ENCODE measurements around the gene SEC14L2. TPM values are rescaled to one million over a fixed set of nuclear protein-coding genes. Genes with fewer than 3 reads are reported as not detected.

Gene SEC14L2
- total and polyA plus RNA-seq, 2 of the 4 experiments (the other 2 are of a cell fraction): 38.7 to 54.8 TPM

- no peak overlapping the region for H2BK5ac ChIP-seq (ENCODE audit: low read depth, low read length, poor library complexity, severe bottlenecking)
- POLR2A ChIA-PET (ENCODE audit: unreplicated experiment): no interaction called here
- in situ Hi-C loops (cut with MboI; ENCODE audit: low sequenced_read_pairs) (no loop called here), intact Hi-C loops (cut with micrococcal nuclease) (no loop called here), dilution Hi-C loops (cut with HindIII; ENCODE audit: low sequenced_read_pairs, unreplicated experiment) (no loop called here)
- H2BK120ac ChIP-seq (ENCODE audit: low read depth, low read length): no peak overlapping the region
- no peaks in the 10 kb centered on the region; a peak in 1 of 4 replicates for H3K79me1 ChIP-seq (ENCODE audit: low read depth in 1 of 2, low read length in 2 of 2)
- no peaks in the 10 kb centered on the region for H3K9me1 ChIP-seq (ENCODE audit: insufficient read depth, low read length)
- H4K8ac ChIP-seq (ENCODE audit: low read depth in 2 of 2, low read length in 2 of 2): no peak overlapping the region
- CTCF ChIA-PET: interaction anchor here (1.5 kb wide), 1 partner anchor 92 kb away, joined by 3 read pairs; no protein-coding TSS in a partner anchor
- DNase-seq (no peak), ATAC-seq (ENCODE audit: low read depth) (no peak)
- no peaks in the 10 kb centered on the region for H3K27me3 ChIP-seq (ENCODE audit: control insufficient read depth, insufficient read depth, low read length)
- no peak overlapping the region for H3K14ac ChIP-seq (replicated peaks; ENCODE audit: low read depth, low read length)
- no peak overlapping the region for H2AK9ac ChIP-seq (replicated peaks; ENCODE audit: low read depth, low read length, poor library complexity)
- no peak overlapping the region for H3K23ac ChIP-seq (ENCODE audit: low read depth, low read length)
- 0 out of 2 replicates have a peak, but pooled peaks cover 4% of the 10 kb centered on the region for H4K20me1 ChIP-seq (ENCODE audit: insufficient read depth, low read length)
- TF ChIP-seq CHD1 (IDR thresholded peaks at IDR 0.05; ENCODE audit: low read depth, low read length) (no peak), MAFK (IDR thresholded peaks at IDR 0.05; ENCODE audit: low read depth, low read length) (no peak), CTCF (conservative IDR thresholded peaks at IDR 0.05; ENCODE audit: low read depth, low read length) (no peak), ELK1 (IDR thresholded peaks at IDR 0.05; ENCODE audit: borderline replicate concordance, low read depth, low read length) (no peak), MXI1 (IDR thresholded peaks at IDR 0.05; ENCODE audit: borderline replicate concordance, low read depth, low read length) (no peak), RAD21 (IDR thresholded peaks at IDR 0.05; ENCODE audit: low read length) (no peak), USF2 (IDR thresholded peaks at IDR 0.05; ENCODE audit: low read depth, low read length) (no peak), POLR2A (IDR thresholded peaks at IDR 0.05; ENCODE audit: low read depth, low read length) (no peak)
- H3K56ac ChIP-seq (ENCODE audit: extremely low read depth, insufficient read depth, low read length): no peak overlapping the region
- no peak overlapping the region for H2AFZ ChIP-seq (replicated peaks; ENCODE audit: low read length, poor library complexity)
- peaks cover 63% of the 10 kb centered on the region for H3K36me3 ChIP-seq (ENCODE audit: control insufficient read depth, insufficient read depth, low read length)
- no peak overlapping the region for H3K27ac ChIP-seq (ENCODE audit: insufficient read depth, low read length)
- no peaks in the 10 kb centered on the region for H3K4me1 ChIP-seq (ENCODE audit: control insufficient read depth, insufficient read depth, low read length)
- 97% methylated on average over 5 of the region's 20 CpGs; no CpG with 5 or more reads in 1 of the 2 experiments for WGBS, 2 experiments (ENCODE audit: extremely low coverage in 2 of 2, insufficient read length in 1 of 2)
- BruUV-seq (replicated peaks): no TSS peak
- H2AK5ac ChIP-seq (ENCODE audit: low read depth, low read length): no peak overlapping the region
- no peak overlapping the region for H3K4me3 ChIP-seq (ENCODE audit: insufficient read depth, low read depth, low read length)
- H2BK20ac ChIP-seq (ENCODE audit: low read depth, low read length): no peak overlapping the region
- no peak overlapping the region for H4K5ac ChIP-seq (ENCODE audit: low read depth, low read length)
- no peak overlapping the region for H3K4me2 ChIP-seq (ENCODE audit: low read depth, low read length)
- no peak overlapping the region for H2BK15ac ChIP-seq (ENCODE audit: low read depth, low read length)
- no peak overlapping the region for H3K9ac ChIP-seq (ENCODE audit: low read depth, low read length)
- no peak overlapping the region for H3K4ac ChIP-seq (ENCODE audit: low read depth, low read length)
- H4K91ac ChIP-seq (ENCODE audit: insufficient read depth, low read depth, low read length): no peak overlapping the region
- H3K9me3 ChIP-seq (ENCODE audit: control insufficient read depth, insufficient read depth, low read length): no peaks in the 10 kb centered on the region
- no peak overlapping the region for H3K18ac ChIP-seq (ENCODE audit: low read depth, low read length)
These were observed 16.8 kb upstream of the SEC14L2 start for GRCh38 chr22:30380011-30380410.
